ENCODE data around the gene TNK1.
"Not testable (repeated sequence)": the region's sequence is repeated elsewhere in the genome, so short reads cannot be mapped to it uniquely, and the experiment has no call there.

TNK1 gene

GRCh38 chr17:7355053-7355452 lies 25.8 kb upstream of the TNK1 start, which contains the start of gene TMEM95:
Gene TMEM95 (plus strand): TSS chr17:7355156. CDS start chr17:7355205, 49 bp downstream.
- DNase-seq (ENCODE audit: low read depth in 2 of 2): no peak

- no peak for DNase-seq (ENCODE audit: low read depth in 2 of 2)
Observed at GRCh38 chr17:7355573-7355972, 25.3 kb upstream of the TNK1 start.

- DNase-seq (ENCODE audit: low read depth in 2 of 2): peak; percentile 64 to 71
Observed at GRCh38 chr17:7356072-7356549, 24.8 kb upstream of the TNK1 start.

- DNase-seq (ENCODE audit: low read depth in 2 of 2): no peak
Observed at GRCh38 chr17:7356756-7357155, 24.1 kb upstream of the TNK1 start.

GRCh38 chr17:7357381-7357780 lies 23.5 kb upstream of the TNK1 start:
- no peak for DNase-seq (ENCODE audit: low read depth in 2 of 2)

- DNase-seq (ENCODE audit: low read depth in 2 of 2): no peak
Observed at GRCh38 chr17:7361906-7362305, 19.0 kb upstream of the TNK1 start.

- no peak for DNase-seq (ENCODE audit: low read depth in 2 of 2)
Observed at GRCh38 chr17:7363311-7363710, 17.6 kb upstream of the TNK1 start.

GRCh38 chr17:7365963-7366362 lies 14.9 kb upstream of the TNK1 start:
- DNase-seq (ENCODE audit: low read depth in 2 of 2): not testable (repeated sequence)

GRCh38 chr17:7367083-7367482 lies 13.8 kb upstream of the TNK1 start:
- no peak for DNase-seq (ENCODE audit: low read depth in 2 of 2)

GRCh38 chr17:7367918-7368598 lies 12.8 kb upstream of the TNK1 start:
- no peak for DNase-seq (ENCODE audit: low read depth in 2 of 2)

- not testable (repeated sequence) for DNase-seq (ENCODE audit: low read depth in 2 of 2)
Observed at GRCh38 chr17:7368599-7368994, 12.3 kb upstream of the TNK1 start.

GRCh38 chr17:7369825-7370224 lies 11.1 kb upstream of the TNK1 start:
- no peak for DNase-seq (ENCODE audit: low read depth in 2 of 2)

- DNase-seq (ENCODE audit: low read depth in 2 of 2): no peak
Observed at GRCh38 chr17:7370853-7371252, 10.0 kb upstream of the TNK1 start.

- DNase-seq (ENCODE audit: low read depth in 2 of 2): no peak
Observed at GRCh38 chr17:7374353-7374752, 6.5 kb upstream of the TNK1 start.

GRCh38 chr17:7379134-7379533 lies 1.8 kb upstream of the TNK1 start:
- no peak for DNase-seq (ENCODE audit: low read depth in 2 of 2)

- DNase-seq (ENCODE audit: low read depth in 2 of 2): no peak
Observed at GRCh38 chr17:7380321-7380720, 568 bp upstream of the TNK1 start.

- DNase-seq (ENCODE audit: low read depth in 2 of 2): no peak
Observed at GRCh38 chr17:7382901-7383300, 2.0 kb downstream of the TNK1 start.

- no peak for DNase-seq (ENCODE audit: low read depth in 2 of 2)
Observed at GRCh38 chr17:7383371-7383741, 2.5 kb downstream of the TNK1 start.

- DNase-seq (ENCODE audit: low read depth in 2 of 2): peak; percentile 36 to 65
Observed at GRCh38 chr17:7383742-7384488, 3.0 kb downstream of the TNK1 start.

GRCh38 chr17:7384489-7385081 lies 3.7 kb downstream of the TNK1 start:
- no peak for DNase-seq (ENCODE audit: low read depth in 2 of 2)

- DNase-seq (ENCODE audit: low read depth in 2 of 2): no peak
Observed at GRCh38 chr17:7388856-7389255, 8.0 kb downstream of the TNK1 start.

- no peak for DNase-seq (ENCODE audit: low read depth in 2 of 2)
Observed at GRCh38 chr17:7389924-7390910, 9.3 kb downstream of the TNK1 start.
